BJ (cell line): ENCODE measurements around the gene RBFOX1. TPM values are rescaled to one million over a fixed set of nuclear protein-coding genes. Genes with fewer than 3 reads are reported as not detected.

Source experiments
- CTCF ChIA-PET: fragments of 350-600 bp; formaldehyde crosslinking; extraction: SDS; loops from one replicate; lab custom pipeline; 2021; ENCODE audit warnings: antibody characterized with exemption, inconsistent platforms; lab: Yijun Ruan, JAX
- POLR2A ChIA-PET: fragments of 300-600 bp; sonication (Branson Sonifier 250); formaldehyde crosslinking; extraction: SDS; loops from one replicate; lab custom pipeline; 2021; ENCODE audit warnings: antibody characterized with exemption; lab: Charles Lee
- DNase-seq: peaks from one replicate; pipeline ENCODE4 v3.0.0-alpha.2; 2011; ENCODE audit warnings: low read depth
- H3K27me3 ChIP-seq: 2 replicates; pipeline ENCODE4 v1.6.0; 2011; ENCODE audit warnings: low read length; ENCODE audit not compliant: control insufficient read depth, insufficient read depth
- H3K36me3 ChIP-seq: 2 replicates; pipeline ENCODE4 v1.5.1; 2011; ENCODE audit warnings: low read length; ENCODE audit not compliant: control insufficient read depth, insufficient read depth
- H3K4me3 ChIP-seq: 2 replicates; pipeline ENCODE4 v1.5.1; 2011; ENCODE audit warnings: low read depth, mild to moderate bottlenecking, control low read depth, low read length
- CTCF ChIP-seq: IDR thresholded peaks from 2 replicates; pipeline ENCODE4 v1.5.1; 2011; ENCODE audit warnings: low read depth, mild to moderate bottlenecking, control low read depth, inconsistent platforms, low read length, moderate library complexity; ENCODE audit not compliant: insufficient read depth
- polyA plus RNA-seq: library from polyadenylated mRNA; depleted of rRNA; stranded (reverse); fragments of >200 nt; gene quantifications from 2 replicates; pipeline ENCODE4 v1.2.3, GENCODE V29; 2011

Gene RBFOX1
- polyA plus RNA-seq, 1 experiment: not detected

GRCh38 chr16:7294020-7294419, 38.6 kb upstream of the RBFOX1 start:
- no peak for DNase-seq
- Histone ChIP-seq H3K36me3 (no peaks in the 10 kb centered on the region), H3K27me3 (no peaks in the 10 kb centered on the region), H3K4me3 (no peak overlapping the region)
- ChIA-PET CTCF (no interaction called here), POLR2A (no interaction called here)
- no peak for TF ChIP-seq CTCF

GRCh38 chr16:7303052-7303610, 29.5 kb upstream of the RBFOX1 start:
- ChIA-PET POLR2A (no interaction called here), CTCF (no interaction called here)
- Histone ChIP-seq H3K27me3 (no peaks in the 10 kb centered on the region), H3K4me3 (no peak overlapping the region), H3K36me3 (no peaks in the 10 kb centered on the region)
- no peak for DNase-seq
- TF ChIP-seq CTCF: no peak

- no peak overlapping the region for H3K4me3 ChIP-seq
- ChIA-PET CTCF (no interaction called here), POLR2A (no interaction called here)
- no peaks in the 10 kb centered on the region for H3K27me3 ChIP-seq
- DNase-seq: no peak
- no peaks in the 10 kb centered on the region for H3K36me3 ChIP-seq
- no peak for TF ChIP-seq CTCF
These were observed 28.9 kb upstream of the RBFOX1 start for GRCh38 chr16:7303660-7304200.

GRCh38 chr16:7304279-7304678, 28.4 kb upstream of the RBFOX1 start:
- no peaks in the 10 kb centered on the region for H3K27me3 ChIP-seq
- no peak overlapping the region for H3K4me3 ChIP-seq
- CTCF ChIA-PET: no interaction called here
- no peaks in the 10 kb centered on the region for H3K36me3 ChIP-seq
- no peak for TF ChIP-seq CTCF
- no peak for DNase-seq
- POLR2A ChIA-PET: no interaction called here

- DNase-seq: no peak
- ChIA-PET POLR2A (no interaction called here), CTCF (no interaction called here)
- Histone ChIP-seq H3K27me3 (no peaks in the 10 kb centered on the region), H3K36me3 (no peaks in the 10 kb centered on the region), H3K4me3 (no peak overlapping the region)
- TF ChIP-seq CTCF: no peak
These were observed 27.7 kb upstream of the RBFOX1 start for GRCh38 chr16:7304958-7305357.
